Fibroblast of villous mesenchyme (primary cell): ENCODE measurements around the gene GPR3. TPM values are rescaled to one million over a fixed set of nuclear protein-coding genes. Genes with fewer than 3 reads are reported as not detected.

Experiments
- DNase-seq: peaks from one replicate; pipeline ENCODE4 v3.0.0-alpha.2; 2010; ENCODE audit warnings: low read depth
- H3K4me3 ChIP-seq: 2 replicates; pipeline ENCODE4 v1.5.1; 2011; ENCODE audit warnings: low read depth, mild to moderate bottlenecking, low read length
- CTCF ChIP-seq: IDR thresholded peaks from 2 replicates; pipeline ENCODE4 v1.5.1; 2012; ENCODE audit warnings: low read depth, mild to moderate bottlenecking, low read length; ENCODE audit not compliant: insufficient read depth
- total RNA-seq: library from RNA; depleted of rRNA; stranded (reverse); fragments of >200 nt; gene quantifications from 2 replicates; pipeline ENCODE4 v1.2.3, GENCODE V29; 2012

Gene GPR3, protein sequence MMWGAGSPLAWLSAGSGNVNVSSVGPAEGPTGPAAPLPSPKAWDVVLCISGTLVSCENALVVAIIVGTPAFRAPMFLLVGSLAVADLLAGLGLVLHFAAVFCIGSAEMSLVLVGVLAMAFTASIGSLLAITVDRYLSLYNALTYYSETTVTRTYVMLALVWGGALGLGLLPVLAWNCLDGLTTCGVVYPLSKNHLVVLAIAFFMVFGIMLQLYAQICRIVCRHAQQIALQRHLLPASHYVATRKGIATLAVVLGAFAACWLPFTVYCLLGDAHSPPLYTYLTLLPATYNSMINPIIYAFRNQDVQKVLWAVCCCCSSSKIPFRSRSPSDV
- 0.64 and 0.86 TPM in 2 replicates for total RNA-seq

- peak; percentile 94 for DNase-seq
- TF ChIP-seq CTCF: peak; percentile 58
- H3K4me3 ChIP-seq: peak within 1 kb of the TSS; percentile 72
These were observed at the start of gene GPR3 for GRCh38 chr1:27392096-27392777. GPR3 (plus strand) TSS chr1:27392622; CDS start chr1:27393799, 1,177 bp downstream.

DNA sequence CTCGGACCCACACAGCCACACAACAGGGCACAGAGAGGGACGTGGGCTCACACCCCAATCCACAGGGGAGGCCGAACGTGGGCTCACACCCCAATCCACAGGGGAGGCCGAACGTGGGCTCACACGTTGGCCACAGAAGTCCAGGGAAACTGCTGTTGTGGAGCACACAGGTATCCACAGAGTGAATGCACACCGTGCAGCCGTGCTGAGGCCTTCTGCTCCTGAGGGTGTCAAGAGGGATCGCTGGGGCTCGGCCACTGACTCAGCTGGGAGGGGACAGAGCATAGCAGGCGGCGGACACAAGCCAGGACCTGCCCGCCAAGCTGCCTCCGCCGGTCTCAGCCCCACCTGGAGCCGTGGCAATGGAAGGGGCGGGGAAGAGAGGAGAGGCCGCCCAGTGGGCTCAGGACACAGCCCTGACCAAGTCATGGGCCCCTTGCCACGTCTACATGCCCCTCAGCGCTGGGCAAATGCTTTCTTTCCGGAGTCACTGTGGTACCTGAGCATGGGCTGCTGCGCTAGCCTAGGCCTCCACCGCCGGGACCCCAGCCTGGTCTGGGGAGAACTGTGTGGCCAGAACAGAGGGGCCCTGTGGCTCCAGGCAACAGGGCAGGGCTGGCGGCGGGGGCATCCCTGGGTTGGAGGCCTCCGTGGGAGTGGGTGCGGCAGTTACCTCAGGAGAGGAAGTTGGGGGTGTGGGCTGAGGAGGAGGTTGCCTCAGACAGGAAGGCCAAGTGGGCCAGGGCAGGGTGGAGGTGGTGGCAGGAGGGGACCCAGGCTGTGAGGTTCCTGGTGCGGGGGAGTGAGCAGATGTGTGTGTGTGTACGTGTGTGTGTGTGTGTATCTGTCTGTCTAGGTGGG, 49.4 kb upstream of the GPR3 start:
- no peak overlapping the region for H3K4me3 ChIP-seq
- DNase-seq: no peak
- TF ChIP-seq CTCF: no peak

DNA sequence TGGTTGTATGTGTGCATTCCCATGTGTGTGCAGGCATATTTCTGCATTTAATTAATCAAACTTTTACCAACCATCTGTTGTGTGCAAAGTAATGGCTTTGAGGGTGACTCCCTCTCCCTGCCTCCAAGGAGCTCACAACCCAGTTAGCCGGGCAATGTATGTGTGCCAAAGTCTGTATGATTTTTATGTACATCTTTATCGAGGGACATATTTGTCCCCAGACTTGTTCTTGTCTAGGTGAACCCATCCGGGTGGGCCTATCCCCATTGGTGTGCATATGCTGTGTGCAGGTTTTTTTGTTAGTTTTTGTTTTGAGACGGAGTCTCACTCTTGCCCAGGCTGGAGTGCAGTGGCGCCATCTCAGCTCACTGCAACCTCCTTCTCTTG, 48.8 kb upstream of the GPR3 start:
- no peak for DNase-seq
- H3K4me3 ChIP-seq: no peak overlapping the region
- no peak for TF ChIP-seq CTCF

DNA sequence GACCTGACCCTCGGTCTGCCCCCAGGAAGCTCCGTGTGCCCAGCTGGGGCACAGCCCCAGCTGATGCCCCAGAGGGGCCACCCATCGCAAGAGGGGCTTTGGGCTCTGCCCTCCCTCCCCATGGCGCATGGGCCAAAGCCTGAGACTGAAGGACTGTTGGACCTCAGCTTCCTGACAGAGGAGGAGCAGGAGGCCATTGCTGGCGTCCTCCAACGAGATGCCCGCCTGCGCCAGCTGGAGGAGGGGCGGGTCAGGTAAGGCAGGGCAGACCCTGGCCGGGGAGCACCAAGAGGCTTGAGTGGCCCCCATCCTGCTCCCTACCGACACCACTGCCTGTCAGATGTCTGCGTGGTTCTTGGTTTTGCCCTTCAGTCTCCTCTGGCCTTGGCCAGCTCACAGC, 47.1 kb upstream of the GPR3 start:
- TF ChIP-seq CTCF: no peak
- H3K4me3 ChIP-seq: no peak overlapping the region
- DNase-seq: no peak

GRCh38 chr1:27346357-27346756, 46.1 kb upstream of the GPR3 start:
- no peak for TF ChIP-seq CTCF
- DNase-seq: no peak
- no peak overlapping the region for H3K4me3 ChIP-seq

DNA sequence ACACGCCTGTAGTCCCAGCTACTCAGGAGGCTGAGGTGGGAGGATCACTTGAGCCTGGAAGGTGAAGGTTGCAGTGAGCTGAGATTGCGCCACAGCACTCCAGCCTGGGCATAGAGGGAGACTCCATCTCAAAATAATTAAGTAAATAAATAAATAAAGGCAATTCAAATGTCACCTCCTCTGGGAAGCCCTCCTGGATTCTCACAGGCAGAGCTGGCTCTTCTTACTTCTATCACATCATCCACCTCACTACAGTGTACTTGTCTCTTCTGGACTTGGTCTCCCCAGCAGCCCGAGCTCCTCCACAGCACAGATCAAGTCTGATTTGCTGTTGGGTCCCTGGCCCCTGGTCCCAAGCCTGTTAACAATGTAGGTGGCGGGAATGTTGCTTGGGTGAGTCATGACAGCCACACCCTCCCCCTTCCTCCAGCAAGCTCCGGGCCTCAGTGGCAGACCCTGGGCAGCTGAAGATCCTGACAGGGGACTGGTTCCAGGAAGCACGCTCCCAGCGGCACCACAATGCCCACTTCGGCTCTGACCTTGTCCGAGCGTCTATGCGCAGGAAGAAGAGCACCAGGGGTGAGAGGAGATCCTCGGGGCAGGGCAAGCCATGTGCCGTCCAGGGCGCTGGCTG, 45.3 kb upstream of the GPR3 start:
- H3K4me3 ChIP-seq: no peak overlapping the region
- DNase-seq: no peak
- no peak for TF ChIP-seq CTCF
